ENCODE measurements around the gene AGPAT4. TPM values are rescaled to one million over a fixed set of nuclear protein-coding genes. Genes with fewer than 3 reads are reported as not detected.
A peak's percentile ranks its signal among the peaks of the same experiment; 100 is the strongest.

Gene AGPAT4
- polyA plus RNA-seq, 3 donors: 6.4 to 15.8 (median 6.9) TPM

GRCh38 chr6:161198176-161198575, 75.7 kb downstream of the AGPAT4 start:
- no CpG with 5 or more reads among the region's 4 CpGs for WGBS (ENCODE audit: insufficient coverage)
- Mint-ChIP-seq H3K4me3 (no peak overlapping the region), H3K27ac (peak overlapping the region in 3 of 7 donors; percentile 44 to 63 (median 61)), H3K36me3 (peaks cover 3 to 6% of the 10 kb centered on the region in 2 donors), H3K27me3 (ENCODE audit: low read depth in 3 of 3) (peaks cover 0 to 4% (median 3%) of the 10 kb centered on the region in 3 donors), H3K4me1 (peaks cover 48% of the 10 kb centered on the region), H3K9me3 (no peaks in the 10 kb centered on the region)
- Histone ChIP-seq H3K27ac (ENCODE audit: low read depth in 1 of 2, low read length in 2 of 2) (peak overlapping the region in 1 of 2 donors; percentile 0), H3K36me3 (replicated peaks in 1 of 2; ENCODE audit: control insufficient read depth in 1 of 2, insufficient read depth in 2 of 2, low read length in 2 of 2) (no peaks in the 10 kb centered on the region), H3K9ac (ENCODE audit: insufficient read depth, low read length, poor library complexity, severe bottlenecking) (no peak overlapping the region), H3K79me2 (ENCODE audit: insufficient read depth, low read length) (no peaks in the 10 kb centered on the region), H4K20me1 (ENCODE audit: insufficient read depth, low read length) (peaks cover 13% of the 10 kb centered on the region), H2AFZ (ENCODE audit: insufficient read depth, low read depth, low read length, poor library complexity, severe bottlenecking) (no peak overlapping the region), H3K9me3 (replicated peaks in 1 of 2; ENCODE audit: control insufficient read depth in 1 of 2, insufficient read depth in 1 of 2, low read length in 2 of 2) (no peaks in the 10 kb centered on the region), H3K4me1 (ENCODE audit: control insufficient read depth in 1 of 2, insufficient read depth in 2 of 2, low read length in 2 of 2) (peaks cover 40% of the 10 kb centered on the region in 2 donors), H3K4me3 (replicated peaks in 1 of 3; ENCODE audit: low read depth in 2 of 3, low read length in 3 of 3) (no peak overlapping the region), H3K4me2 (replicated peaks; ENCODE audit: extremely low read depth, low read length, poor library complexity, severe bottlenecking) (peak overlapping the region; percentile 17), H3K27me3 (ENCODE audit: control insufficient read depth in 2 of 2, insufficient read depth in 2 of 2, low read length in 2 of 2) (no peaks in the 10 kb centered on the region)
- intact Hi-C loops (cut with micrococcal nuclease): no loop called here
- TF ChIP-seq CTCF (IDR thresholded peaks at IDR 0.05): no peak
- DNase-seq: peak in 2 of 3 donors; percentile 38 to 40

- peaks cover 0 to 4% (median 3%) of the 10 kb centered on the region in 3 donors for H3K27me3 Mint-ChIP-seq (ENCODE audit: low read depth in 3 of 3)
- H3K36me3 ChIP-seq (replicated peaks in 1 of 2; ENCODE audit: control insufficient read depth in 1 of 2, insufficient read depth in 2 of 2, low read length in 2 of 2): no peaks in the 10 kb centered on the region
- H3K9ac ChIP-seq (ENCODE audit: insufficient read depth, low read length, poor library complexity, severe bottlenecking): no peak overlapping the region
- H3K4me3 ChIP-seq (replicated peaks in 1 of 3; ENCODE audit: low read depth in 2 of 3, low read length in 3 of 3): no peak overlapping the region
- DNase-seq: no peak
- H3K4me3 Mint-ChIP-seq: no peak overlapping the region
- no peak overlapping the region for H3K27ac Mint-ChIP-seq
- H3K9me3 Mint-ChIP-seq: peaks cover 0 to 5% (median 2%) of the 10 kb centered on the region in 7 donors
- H4K20me1 ChIP-seq (ENCODE audit: insufficient read depth, low read length): peaks cover 4% of the 10 kb centered on the region
- intact Hi-C loops (cut with micrococcal nuclease): no loop called here
- no peaks in the 10 kb centered on the region for H3K79me2 ChIP-seq (ENCODE audit: insufficient read depth, low read length)
- H3K4me2 ChIP-seq (replicated peaks; ENCODE audit: extremely low read depth, low read length, poor library complexity, severe bottlenecking): no peak overlapping the region
- peaks cover 32% of the 10 kb centered on the region for H3K4me1 Mint-ChIP-seq
- H3K27ac ChIP-seq (ENCODE audit: low read depth in 1 of 2, low read length in 2 of 2): no peak overlapping the region
- WGBS (ENCODE audit: insufficient coverage): 71% methylated on average over 4 of the region's 4 CpGs
- H3K27me3 ChIP-seq (ENCODE audit: control insufficient read depth in 2 of 2, insufficient read depth in 2 of 2, low read length in 2 of 2): no peaks in the 10 kb centered on the region
- peaks cover 0 to 2% of the 10 kb centered on the region in 2 donors for H3K36me3 Mint-ChIP-seq
- H2AFZ ChIP-seq (ENCODE audit: insufficient read depth, low read depth, low read length, poor library complexity, severe bottlenecking): no peak overlapping the region
- no peak for TF ChIP-seq CTCF (IDR thresholded peaks at IDR 0.05)
- H3K9me3 ChIP-seq (replicated peaks in 1 of 2; ENCODE audit: control insufficient read depth in 1 of 2, insufficient read depth in 1 of 2, low read length in 2 of 2): no peaks in the 10 kb centered on the region
- H3K4me1 ChIP-seq (ENCODE audit: control insufficient read depth in 1 of 2, insufficient read depth in 2 of 2, low read length in 2 of 2): peaks cover 28 to 31% of the 10 kb centered on the region in 2 donors
Observed at GRCh38 chr6:161195386-161195785, 78.5 kb downstream of the AGPAT4 start.
